NCI-H69 (cell line): ENCODE measurements around the gene PLA2G4E.
A peak's percentile ranks its signal among the peaks of the same experiment; 100 is the strongest.

ENCODE experiments used
- DNase-seq: peaks from one replicate; lab custom pipeline; 2025; lab: John Stamatoyannopoulos, UW

The PLA2G4E gene

GRCh38 chr15:42020713-42021273, at the start of gene PLA2G4E:
TSS of gene PLA2G4E (minus strand) at chr15:42021042. CDS start at chr15:42021030, 12 bp downstream.
- DNase-seq, result no peak

DNA sequence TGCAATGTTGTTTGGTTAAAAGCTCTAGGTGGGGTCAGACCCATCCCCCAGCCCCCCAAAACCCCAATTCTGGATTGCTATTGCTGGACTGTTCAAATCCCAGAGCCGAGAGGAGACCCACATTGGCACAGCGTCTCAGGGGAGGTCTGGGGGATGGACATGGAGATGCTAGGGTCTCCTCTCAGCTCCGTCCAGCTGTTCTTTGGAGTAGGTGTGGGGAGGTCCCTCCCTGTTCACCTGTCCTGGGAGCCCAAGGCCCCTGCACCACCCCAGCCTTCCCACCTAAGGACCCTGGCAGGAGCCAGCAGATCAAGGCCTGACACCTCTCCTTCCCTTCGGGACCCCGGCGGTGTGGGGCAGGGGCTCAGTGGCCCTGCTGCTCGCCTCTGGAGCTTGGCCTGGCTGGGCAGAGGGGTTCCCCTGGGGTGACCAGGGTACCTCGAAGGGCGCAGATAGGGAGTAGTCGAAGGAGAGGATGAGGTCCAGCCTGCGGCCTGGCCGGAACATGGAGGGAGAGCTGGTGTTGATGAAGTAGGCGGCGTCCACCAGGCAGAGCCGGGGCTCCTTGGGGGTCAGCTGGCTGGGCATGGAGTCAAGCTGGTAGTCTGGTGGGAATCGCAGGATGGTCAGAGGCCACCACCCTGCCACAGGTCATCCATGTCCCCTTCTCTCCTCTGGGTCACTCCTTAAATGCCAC, 49.6 kb upstream of the PLA2G4E start:
- DNase-seq, result no peak

DNA sequence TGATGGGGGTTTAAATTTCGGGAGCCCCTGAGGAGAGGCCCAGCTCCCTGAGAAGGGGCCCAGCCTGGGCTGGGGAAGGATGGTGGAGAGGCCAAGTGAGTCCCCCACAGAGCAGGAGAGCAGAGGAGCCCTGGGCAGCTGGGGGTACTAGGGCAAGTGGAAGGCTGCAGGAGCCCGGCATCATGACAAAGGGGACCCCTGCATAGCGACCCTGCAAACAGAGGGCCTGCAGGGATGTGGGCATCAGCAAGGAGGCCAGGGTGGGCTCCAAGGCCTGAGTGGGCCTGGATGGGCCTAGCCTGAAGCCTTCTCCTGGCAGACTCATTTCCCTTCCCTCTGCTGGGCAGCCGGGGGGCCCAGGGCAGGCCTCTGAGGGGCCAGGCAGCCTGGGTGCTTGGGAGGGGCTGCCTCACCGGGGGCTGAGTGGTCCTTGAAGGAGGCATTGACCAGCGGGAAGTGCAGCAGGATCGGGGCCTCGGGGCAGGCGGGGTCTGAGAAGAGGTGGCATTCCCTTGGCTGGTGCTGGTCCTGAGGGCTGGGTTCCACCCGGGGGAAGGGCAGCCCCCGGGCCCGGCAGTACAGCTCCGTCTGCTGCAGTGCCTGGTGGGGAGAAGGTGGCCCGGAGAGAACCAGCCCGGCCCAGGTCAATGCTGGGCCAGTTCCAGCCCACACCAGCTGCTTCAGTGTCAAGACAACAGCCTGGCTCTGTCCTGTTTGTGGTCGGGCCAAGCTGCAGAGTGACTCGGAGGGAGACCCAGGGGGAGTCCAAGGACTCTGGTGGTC, 48.8 kb upstream of the PLA2G4E start:
- DNase-seq, result no peak

DNA sequence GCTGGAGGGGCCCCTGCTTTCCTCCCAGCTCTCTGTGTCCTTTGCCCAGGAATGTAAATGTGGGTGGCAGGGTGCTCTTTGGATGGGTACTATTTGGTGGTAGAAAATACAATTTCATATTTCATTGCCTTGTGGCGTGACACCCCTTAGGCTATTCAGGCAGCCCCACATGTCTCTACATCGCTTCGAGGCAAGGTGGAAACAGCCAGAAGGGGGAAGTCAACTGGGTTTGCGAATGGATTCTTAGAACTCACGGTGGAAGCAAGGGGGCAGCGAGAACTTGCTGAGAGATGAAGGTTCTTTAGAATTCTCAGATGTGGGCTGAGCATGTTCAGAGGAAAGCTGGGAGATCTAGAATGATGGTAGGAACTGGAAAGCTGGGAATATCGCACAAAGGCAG, 48.2 kb upstream of the PLA2G4E start:
- DNase-seq, result no peak

DNA sequence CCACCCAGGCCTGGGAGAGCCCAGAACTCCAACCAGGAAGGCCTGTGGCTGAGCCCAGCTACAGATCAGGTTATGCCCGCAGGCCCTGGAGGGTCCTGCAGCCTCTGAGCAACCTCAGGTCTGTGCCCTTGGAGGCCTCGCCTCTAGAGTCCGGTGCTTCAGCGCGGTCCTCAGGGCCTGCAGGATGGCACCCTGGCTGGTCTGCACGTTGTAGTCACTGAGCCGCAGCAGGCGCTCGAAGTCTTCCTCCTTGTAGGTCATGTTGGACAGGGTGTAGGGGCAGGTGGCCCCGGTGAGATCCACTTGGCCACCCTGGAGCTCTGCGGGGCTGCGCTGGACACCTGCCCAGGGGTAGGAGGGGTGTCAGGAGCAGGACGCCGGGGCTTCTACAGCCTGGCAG, 47.8 kb upstream of the PLA2G4E start:
- DNase-seq, result no peak

GRCh38 chr15:42066764-42067415, 46.0 kb upstream of the PLA2G4E start:
- DNase-seq, result no peak

DNA sequence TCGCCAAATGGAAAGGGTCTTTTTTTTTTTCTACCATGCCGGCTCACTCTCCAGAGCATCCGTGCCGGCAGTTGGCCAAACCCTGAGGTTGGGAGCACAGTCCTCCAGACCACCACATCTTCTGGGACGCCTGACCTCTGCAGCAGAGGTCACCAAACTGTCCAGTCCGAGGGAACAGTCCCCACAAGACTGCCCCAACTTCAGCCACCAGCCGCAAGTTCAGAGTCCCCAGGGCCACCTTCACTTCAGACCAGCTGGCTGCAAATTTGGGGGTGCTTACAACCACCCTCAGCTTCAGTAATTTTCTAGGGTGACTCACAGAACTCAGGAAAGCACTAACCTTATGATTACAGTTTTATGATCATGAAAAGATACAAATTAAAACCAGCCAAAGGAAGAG, 44.6 kb upstream of the PLA2G4E start:
- DNase-seq, result no peak

DNA sequence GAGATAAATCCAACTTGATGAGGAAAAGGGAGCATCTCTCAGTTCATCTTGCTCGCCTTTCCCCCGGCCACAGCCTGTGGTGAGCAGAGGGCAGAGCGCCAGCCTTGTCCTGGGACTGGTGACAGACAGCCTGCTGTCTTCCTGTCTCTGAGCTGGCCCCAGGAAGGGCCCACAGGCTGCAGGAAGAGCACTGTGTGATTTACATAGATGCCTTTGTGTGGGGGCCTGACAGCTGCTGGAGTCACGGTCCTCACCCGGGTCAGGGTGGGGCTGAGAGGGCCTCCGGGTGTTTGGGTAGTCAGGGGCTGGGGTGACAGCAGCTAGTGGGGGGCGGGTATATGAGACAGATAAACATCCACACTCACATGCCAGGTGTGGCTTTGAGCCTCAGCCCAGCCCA, 44.2 kb upstream of the PLA2G4E start:
- peak; percentile 58 for DNase-seq

GRCh38 chr15:42064271-42064670, 43.4 kb upstream of the PLA2G4E start:
- DNase-seq, result no peak

DNA sequence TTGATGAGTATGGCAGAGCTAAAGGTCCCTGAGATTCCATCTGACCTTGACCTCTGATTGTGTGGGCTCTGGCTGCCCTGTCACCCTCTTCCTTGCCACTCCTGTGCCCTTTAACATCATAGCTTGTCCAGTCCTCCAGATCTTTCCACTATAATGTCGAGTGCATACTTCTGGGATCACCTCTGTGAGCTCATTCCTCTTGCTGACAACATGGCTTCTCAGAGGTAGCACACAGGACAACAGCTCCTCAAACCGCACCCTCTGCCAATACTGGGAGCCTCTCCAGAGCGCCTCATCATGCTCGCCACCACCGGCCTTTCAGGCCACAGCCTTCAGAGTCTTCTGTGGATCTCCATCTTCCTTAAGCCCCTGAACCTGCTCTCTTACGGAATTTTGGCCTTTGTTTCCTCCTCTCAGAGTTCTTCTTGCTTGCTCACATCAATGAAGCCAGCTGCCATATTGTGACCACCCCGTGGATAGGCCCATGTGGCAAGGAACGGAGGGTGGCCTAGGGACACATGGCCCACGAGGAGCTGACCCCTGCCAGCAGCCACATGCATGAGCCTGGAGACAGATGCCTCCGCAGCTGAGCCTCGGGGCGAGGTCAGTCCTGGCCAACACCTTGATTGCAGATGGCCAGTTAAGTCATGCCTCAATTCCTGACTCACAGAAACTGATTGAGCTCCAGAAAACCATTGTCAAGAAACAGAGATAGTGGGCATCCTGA, 42.4 kb upstream of the PLA2G4E start:
- no peak for DNase-seq

GRCh38 chr15:42062284-42062806, 41.5 kb upstream of the PLA2G4E start:
- DNase-seq, result no peak

- DNase-seq, result no peak
Observed at GRCh38 chr15:42060797-42061196, 40.0 kb upstream of the PLA2G4E start.

GRCh38 chr15:42060477-42060763, 39.6 kb upstream of the PLA2G4E start:
- no peak for DNase-seq

DNA sequence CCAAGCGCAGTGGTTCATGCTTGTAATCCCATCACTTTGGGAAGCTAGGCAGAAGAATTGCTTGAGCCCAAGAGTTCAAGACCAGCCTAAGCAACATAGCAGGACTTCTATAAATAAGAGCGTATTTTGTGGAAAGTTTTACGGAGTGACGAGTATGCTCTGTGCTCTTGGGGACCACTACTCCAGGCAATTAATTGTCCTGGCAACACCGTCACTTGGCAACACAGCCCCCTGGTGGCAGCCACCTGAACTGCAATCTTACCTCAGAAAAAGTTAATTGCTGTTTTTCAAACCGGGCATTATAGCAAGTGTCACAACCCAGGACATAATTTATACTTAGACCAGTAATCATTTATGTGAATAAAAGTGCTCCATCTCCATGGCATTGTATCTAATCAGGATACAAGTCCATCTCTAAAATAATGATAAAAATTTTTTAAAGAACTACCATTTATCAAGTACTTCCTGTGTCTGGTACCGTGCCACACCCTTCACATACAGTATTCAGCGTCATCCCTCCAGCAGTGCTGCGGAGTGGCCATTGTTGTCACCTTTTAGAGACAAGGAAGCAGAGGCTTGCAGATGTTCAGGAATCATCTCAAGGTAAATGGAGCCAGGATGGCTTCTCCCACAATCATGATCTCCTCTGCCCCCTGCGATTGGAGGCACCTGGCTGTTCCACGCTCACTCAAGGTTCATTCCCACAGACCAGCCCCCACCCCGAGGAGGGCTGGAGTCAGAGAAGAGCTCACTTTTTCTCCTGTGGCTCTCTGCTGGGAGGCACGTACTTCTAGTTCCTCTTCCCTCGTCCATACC, 39.0 kb upstream of the PLA2G4E start:
- peak; percentile 57 for DNase-seq

DNA sequence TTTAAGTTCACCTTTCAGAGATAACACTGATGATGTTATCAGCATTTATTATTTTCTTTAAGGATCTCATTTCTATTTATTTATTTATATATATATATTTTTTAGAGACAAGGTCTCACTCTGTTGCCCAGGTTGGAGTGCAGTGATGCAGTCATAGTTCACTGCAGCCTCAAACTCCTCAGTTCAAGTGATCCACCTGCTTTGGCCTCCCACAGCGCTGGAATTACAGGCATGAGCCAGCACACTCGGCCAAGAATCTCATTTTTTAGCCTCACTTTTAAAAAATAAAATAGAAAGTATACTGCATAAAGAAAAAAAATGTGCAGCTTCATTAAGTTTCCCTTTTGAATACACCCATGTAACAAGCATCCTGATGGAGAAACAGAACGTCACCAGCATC, 37.9 kb upstream of the PLA2G4E start:
- no peak for DNase-seq

GRCh38 chr15:42057799-42058646, 37.2 kb upstream of the PLA2G4E start:
- DNase-seq, result no peak

- peak; percentile 65 for DNase-seq
Observed at GRCh38 chr15:42056934-42057798, 36.3 kb upstream of the PLA2G4E start.

DNA sequence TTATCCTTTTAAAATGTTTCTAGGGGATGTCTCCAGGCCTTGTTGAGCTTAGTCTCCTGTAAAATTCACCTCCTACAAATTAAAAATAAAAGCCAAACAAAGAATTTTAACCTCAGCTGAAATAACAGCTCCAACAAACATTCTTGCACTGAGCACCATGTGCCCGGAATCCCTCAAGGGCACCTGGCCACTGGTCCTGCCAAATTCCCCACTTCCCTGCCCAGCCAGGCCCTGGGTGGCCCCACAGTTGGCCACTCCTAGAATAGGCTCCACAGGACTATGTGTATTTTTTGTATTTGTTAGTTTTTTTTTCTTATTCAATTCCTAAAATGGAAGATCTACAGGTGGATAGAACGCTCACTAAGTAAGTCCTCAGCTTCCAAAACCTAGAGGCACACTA, 33.1 kb upstream of the PLA2G4E start:
- DNase-seq, result no peak

GRCh38 chr15:42053010-42053409, 32.2 kb upstream of the PLA2G4E start:
- no peak for DNase-seq
